Stomach smooth muscle (tissue), 2 donors: ENCODE data around the gene COL3A1.
A peak's percentile ranks its signal among the peaks of the same experiment; 100 is the strongest.

Experiments used
- H3K27ac ChIP-seq: one replicate; pipeline ENCODE4 v1.7.0; 2013; ENCODE audit warnings: mild to moderate bottlenecking, low read length, inconsistent platforms
- H3K27me3 ChIP-seq, 2 donors: one replicate each; pipeline ENCODE4 v1.7.0; 2013; ENCODE audit warnings: low read length in 2 of 2; ENCODE audit not compliant: insufficient read depth in 2 of 2, control insufficient read depth in 1 of 2
- H3K36me3 ChIP-seq, 2 donors: one replicate each; pipeline ENCODE4 v1.7.0; 2013; ENCODE audit warnings: low read length in 2 of 2; ENCODE audit not compliant: control insufficient read depth in 2 of 2, insufficient read depth in 2 of 2
- H3K4me1 ChIP-seq: one replicate; pipeline ENCODE4 v1.7.0; 2013; ENCODE audit warnings: low read length; ENCODE audit not compliant: control insufficient read depth, insufficient read depth
- H3K4me3 ChIP-seq, 2 donors: one replicate each; pipeline ENCODE4 v1.7.0; 2013; ENCODE audit warnings: low read length in 2 of 2
- H3K9ac ChIP-seq, 2 donors: one replicate each; pipeline ENCODE4 v1.7.0; 2013; ENCODE audit warnings: low read length in 2 of 2, mild to moderate bottlenecking in 1 of 2
- H3K9me3 ChIP-seq, 2 donors: one replicate each; pipeline ENCODE4 v1.7.0; 2013; ENCODE audit warnings: low read length in 2 of 2; ENCODE audit not compliant: control insufficient read depth in 2 of 2
- donor health status: healthy.
- donor health status: Pancreatic carcinoma.

Gene COL3A1

DNA sequence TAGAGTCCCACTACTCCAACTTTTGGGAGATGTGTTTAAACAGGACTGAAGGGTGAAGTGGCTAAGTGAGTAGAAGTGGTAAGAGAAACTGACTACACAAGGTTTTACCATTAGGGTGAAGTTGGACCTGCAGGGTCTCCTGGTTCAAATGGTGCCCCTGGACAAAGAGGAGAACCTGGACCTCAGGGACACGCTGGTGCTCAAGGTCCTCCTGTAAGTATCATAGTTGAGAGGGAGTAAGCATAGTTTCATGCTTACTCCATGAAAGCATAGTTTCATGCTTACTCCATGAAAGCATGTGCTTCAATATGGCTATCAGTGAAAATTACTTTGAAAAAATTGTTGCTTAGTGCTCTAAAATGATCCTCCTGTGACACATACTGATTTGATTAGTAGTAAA, 19.1 kb downstream of the COL3A1 start:
- no peaks in the 10 kb centered on the region for H3K27me3 ChIP-seq
- no peak overlapping the region for H3K9ac ChIP-seq
- peaks cover 75 to 77% of the 10 kb centered on the region in 2 donors for H3K36me3 ChIP-seq
- no peak overlapping the region for H3K4me3 ChIP-seq
- H3K9me3 ChIP-seq, result no peaks in the 10 kb centered on the region
- no peak overlapping the region for H3K27ac ChIP-seq
- H3K4me1 ChIP-seq, result no peaks in the 10 kb centered on the region

DNA sequence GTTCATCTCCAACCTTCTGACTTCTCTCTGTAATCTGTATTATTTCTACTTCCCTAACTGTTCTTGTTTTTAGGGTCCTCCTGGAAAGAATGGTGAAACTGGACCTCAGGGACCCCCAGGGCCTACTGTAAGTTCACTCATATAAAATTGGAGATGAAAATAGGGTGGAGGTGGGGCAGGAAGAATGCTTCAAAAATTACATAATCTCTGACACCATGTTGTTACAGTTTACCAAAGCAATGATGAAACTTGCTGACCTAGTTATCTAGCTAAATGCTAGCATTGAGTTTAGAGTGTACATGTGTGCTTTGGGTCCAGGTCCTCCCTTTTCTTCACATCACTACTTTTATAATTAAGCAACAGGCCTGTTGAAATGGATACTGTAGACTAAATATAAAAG, 23.1 kb downstream of the COL3A1 start:
- no peak overlapping the region for H3K4me3 ChIP-seq

DNA sequence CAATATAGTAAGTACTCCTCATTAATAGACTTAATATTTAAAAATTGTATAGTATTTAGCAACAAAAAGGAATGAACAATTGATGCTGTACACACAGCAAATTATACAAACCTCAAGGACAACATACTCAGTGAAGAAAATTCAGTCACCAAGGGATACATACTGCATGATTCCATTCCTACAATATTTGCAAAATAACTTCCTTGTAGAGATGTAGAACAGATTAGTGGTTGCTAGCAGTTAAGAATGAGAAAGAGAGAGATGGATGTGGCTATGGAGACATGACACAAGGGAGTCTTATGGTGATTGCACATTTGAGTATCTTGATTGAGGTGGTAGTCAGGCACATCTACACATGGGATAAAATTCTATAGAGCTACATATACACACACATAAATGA, 26.0 kb downstream of the COL3A1 start:
- Histone ChIP-seq H3K9ac (no peak overlapping the region), H3K4me1 (no peaks in the 10 kb centered on the region), H3K36me3 (peaks cover 67 to 77% of the 10 kb centered on the region in 2 donors), H3K9me3 (no peaks in the 10 kb centered on the region), H3K4me3 (no peak overlapping the region), H3K27ac (no peak overlapping the region), H3K27me3 (no peaks in the 10 kb centered on the region)

More for the DNA sequence above, 23.1 kb downstream of the COL3A1 start:
- H3K27ac ChIP-seq, result no peak overlapping the region
- H3K4me1 ChIP-seq, result no peaks in the 10 kb centered on the region
- no peak overlapping the region for H3K9ac ChIP-seq
- H3K9me3 ChIP-seq, result no peaks in the 10 kb centered on the region
- H3K27me3 ChIP-seq, result no peaks in the 10 kb centered on the region
- peaks cover 76 to 84% of the 10 kb centered on the region in 2 donors for H3K36me3 ChIP-seq

DNA sequence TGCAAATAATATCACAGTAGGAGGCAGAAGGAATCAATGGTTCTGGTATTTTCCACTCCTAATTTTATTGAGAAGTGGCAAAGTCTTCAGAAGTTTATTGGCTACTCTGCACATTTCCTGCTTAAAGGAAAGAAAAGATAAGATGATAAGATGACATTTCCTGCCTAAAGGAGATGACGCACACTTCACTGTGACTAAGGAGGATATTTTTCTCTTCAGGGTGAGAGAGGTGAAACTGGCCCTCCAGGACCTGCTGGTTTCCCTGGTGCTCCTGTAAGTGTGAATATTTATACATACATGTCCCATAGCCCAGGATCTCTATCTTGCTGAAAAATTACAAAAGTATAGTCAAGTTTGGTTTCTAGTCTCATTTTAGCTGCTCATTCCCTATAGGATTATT, 27.9 kb downstream of the COL3A1 start:
- no peaks in the 10 kb centered on the region for H3K9me3 ChIP-seq
- H3K4me1 ChIP-seq, result no peaks in the 10 kb centered on the region
- no peak overlapping the region for H3K4me3 ChIP-seq
- H3K27ac ChIP-seq, result no peak overlapping the region
- no peak overlapping the region for H3K9ac ChIP-seq
- H3K27me3 ChIP-seq, result no peaks in the 10 kb centered on the region
- H3K36me3 ChIP-seq, result peaks cover 68 to 75% of the 10 kb centered on the region in 2 donors

DNA sequence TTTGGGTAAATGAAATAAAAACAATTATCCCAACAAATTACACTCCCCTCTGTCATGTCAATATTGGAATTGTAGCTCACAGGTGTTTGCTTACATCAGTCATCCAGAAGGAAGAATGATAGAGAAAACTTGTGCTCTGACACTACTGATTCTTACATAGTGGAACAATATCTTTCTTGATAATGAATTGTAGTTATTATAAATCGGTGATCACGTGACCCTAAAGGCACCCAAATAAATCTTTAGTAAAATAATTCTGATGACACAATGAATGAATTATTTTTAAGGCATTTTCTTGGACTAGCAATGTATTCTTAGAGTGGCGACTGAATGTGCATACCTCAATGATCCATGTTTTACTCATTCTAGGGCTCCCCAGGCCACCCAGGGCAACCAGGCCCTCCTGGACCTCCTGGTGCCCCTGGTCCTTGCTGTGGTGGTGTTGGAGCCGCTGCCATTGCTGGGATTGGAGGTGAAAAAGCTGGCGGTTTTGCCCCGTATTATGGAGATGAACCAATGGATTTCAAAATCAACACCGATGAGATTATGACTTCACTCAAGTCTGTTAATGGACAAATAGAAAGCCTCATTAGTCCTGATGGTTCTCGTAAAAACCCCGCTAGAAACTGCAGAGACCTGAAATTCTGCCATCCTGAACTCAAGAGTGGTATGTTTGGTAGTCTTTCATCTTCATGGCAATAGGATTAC, 34.5 kb downstream of the COL3A1 start:
- no peak overlapping the region for H3K9ac ChIP-seq

DNA sequence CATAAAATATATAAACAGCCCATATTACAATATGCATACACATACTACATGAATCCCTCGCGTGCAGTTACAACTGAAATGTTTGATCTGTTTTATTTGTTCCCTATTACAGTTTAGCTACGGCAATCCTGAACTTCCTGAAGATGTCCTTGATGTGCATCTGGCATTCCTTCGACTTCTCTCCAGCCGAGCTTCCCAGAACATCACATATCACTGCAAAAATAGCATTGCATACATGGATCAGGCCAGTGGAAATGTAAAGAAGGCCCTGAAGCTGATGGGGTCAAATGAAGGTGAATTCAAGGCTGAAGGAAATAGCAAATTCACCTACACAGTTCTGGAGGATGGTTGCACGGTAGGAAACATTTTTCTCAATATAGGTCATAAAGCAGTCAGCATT, 36.4 kb downstream of the COL3A1 start:
- Histone ChIP-seq H3K27me3 (no peaks in the 10 kb centered on the region), H3K27ac (peak overlapping the region; percentile 32), H3K4me1 (peaks cover 18% of the 10 kb centered on the region), H3K36me3 (peaks cover 35 to 43% of the 10 kb centered on the region in 2 donors), H3K9ac (no peak overlapping the region), H3K9me3 (no peaks in the 10 kb centered on the region), H3K4me3 (no peak overlapping the region)

More for the DNA sequence above, 34.5 kb downstream of the COL3A1 start:
- H3K4me3 ChIP-seq, result no peak overlapping the region
- H3K36me3 ChIP-seq, result peaks cover 49 to 51% of the 10 kb centered on the region in 2 donors
- no peaks in the 10 kb centered on the region for H3K9me3 ChIP-seq
- peaks cover 5% of the 10 kb centered on the region for H3K4me1 ChIP-seq
- no peak overlapping the region for H3K27ac ChIP-seq
- H3K27me3 ChIP-seq, result no peaks in the 10 kb centered on the region

DNA sequence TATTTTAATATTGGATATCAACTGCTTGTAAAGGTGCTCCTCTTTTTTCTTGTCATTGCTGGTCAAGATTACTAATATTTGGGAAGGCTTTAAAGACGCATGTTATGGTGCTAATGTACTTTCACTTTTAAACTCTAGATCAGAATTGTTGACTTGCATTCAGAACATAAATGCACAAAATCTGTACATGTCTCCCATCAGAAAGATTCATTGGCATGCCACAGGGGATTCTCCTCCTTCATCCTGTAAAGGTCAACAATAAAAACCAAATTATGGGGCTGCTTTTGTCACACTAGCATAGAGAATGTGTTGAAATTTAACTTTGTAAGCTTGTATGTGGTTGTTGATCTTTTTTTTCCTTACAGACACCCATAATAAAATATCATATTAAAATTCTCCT, 38.2 kb downstream of the COL3A1 start:
- H3K9ac ChIP-seq, result no peak overlapping the region
- H3K4me1 ChIP-seq, result peaks cover 18% of the 10 kb centered on the region
- no peaks in the 10 kb centered on the region for H3K9me3 ChIP-seq
- no peaks in the 10 kb centered on the region for H3K27me3 ChIP-seq
- no peak overlapping the region for H3K4me3 ChIP-seq
- peaks cover 23 to 33% of the 10 kb centered on the region in 2 donors for H3K36me3 ChIP-seq
- H3K27ac ChIP-seq, result no peak overlapping the region

DNA sequence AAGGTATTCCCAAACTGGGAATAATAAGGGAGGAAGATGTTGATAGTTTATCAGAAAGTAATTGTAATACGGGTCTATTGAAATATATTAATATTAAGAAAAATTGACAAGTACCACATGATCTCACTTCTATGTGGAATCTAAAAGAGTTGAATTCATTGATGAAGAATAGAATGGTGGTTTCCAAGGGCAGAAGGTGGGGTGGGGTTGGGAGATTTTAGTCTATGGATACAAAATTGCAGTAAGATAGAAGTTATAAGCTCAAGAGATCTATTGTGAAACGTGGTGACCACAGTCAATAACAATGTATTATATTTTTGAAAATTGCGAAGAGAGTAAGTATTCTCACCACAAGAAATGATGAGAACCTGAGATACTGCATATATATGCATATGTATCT, 38.9 kb downstream of the COL3A1 start:
- H3K9me3 ChIP-seq, result no peaks in the 10 kb centered on the region
- no peak overlapping the region for H3K9ac ChIP-seq
- no peak overlapping the region for H3K4me3 ChIP-seq
- H3K27me3 ChIP-seq, result no peaks in the 10 kb centered on the region
- H3K4me1 ChIP-seq, result peaks cover 18% of the 10 kb centered on the region
- no peak overlapping the region for H3K27ac ChIP-seq
- peaks cover 18 to 27% of the 10 kb centered on the region in 2 donors for H3K36me3 ChIP-seq

DNA sequence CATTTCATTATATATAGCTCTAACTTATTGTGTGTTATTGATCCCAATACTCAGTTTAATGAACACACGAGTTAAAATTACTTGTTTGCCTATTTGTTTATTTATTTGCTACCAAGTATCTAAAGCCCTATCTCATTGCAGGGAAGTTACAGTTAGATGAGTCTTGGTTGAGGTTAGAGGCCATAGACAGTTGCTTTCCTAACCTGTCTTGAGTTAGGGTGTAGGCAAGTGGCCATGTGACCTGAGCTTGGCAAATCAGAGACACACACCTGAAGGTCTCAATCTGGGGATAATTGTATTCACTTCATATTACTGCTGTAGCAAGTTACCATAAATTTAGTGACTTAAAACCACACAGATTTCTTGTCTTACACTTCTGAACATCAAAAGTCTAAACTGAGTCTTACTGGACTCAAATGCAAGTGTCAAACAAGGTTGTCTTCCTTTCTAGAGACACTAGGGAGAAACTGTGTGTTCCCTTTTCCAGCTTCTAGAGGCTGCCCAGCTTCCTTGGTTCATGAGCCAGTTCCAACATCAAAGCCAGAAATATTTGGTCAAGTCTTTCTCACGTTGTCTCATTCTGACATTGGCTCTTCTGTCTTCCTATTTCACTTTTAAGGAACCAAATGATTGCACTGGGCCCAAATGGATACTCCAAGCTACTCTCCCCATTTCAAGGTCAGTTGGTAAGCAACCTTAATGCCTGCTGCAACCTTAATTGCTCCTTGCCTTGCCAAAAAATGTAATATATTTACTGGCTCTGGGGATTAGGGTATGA, 39.7 kb downstream of the COL3A1 start:
- Histone ChIP-seq H3K27ac (peak overlapping the region; percentile 42), H3K4me1 (peaks cover 18% of the 10 kb centered on the region), H3K9ac (no peak overlapping the region), H3K4me3 (no peak overlapping the region), H3K36me3 (peaks cover 11 to 18% of the 10 kb centered on the region in 2 donors), H3K9me3 (no peaks in the 10 kb centered on the region), H3K27me3 (no peaks in the 10 kb centered on the region)

DNA sequence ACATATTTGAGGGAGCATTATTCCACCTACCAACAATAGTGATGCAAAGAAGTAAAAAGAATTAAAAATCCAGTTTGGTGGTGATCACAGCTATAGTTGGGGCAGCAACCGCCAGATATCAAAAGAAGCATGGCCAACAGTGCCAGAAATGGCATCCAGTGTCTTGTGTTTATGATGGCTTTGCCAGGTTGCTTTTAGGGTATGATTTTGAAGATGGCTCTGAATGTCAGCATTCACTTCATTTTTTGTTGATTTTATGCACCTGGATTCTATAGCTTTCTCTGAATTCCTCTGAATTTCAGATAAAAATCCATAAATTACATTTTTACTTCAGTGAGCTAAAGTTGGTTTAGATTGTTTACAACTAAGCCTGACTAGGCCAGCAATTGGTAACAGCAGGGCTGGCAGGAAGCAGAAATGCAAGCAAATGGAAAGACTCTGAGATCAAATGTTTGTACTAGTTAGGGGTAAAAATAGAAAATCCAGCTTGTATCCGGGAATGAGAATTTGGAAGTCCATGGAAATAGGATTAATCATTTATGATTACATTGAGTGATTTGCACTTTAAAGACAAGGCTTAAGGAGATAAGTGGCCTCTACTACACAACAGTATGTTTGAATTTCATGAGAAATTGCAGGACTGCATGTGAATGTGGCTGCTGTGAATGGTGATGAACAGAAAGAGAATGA, 40.4 kb downstream of the COL3A1 start:
- H3K27ac ChIP-seq, result peak overlapping the region; percentile 42
- H3K4me1 ChIP-seq, result peaks cover 18% of the 10 kb centered on the region
- H3K27me3 ChIP-seq, result no peaks in the 10 kb centered on the region

More for the DNA sequence above, 40.4 kb downstream of the COL3A1 start:
- H3K9ac ChIP-seq, result no peak overlapping the region
- no peaks in the 10 kb centered on the region for H3K9me3 ChIP-seq
- H3K4me3 ChIP-seq, result no peak overlapping the region
- H3K36me3 ChIP-seq, result peaks cover 9 to 15% of the 10 kb centered on the region in 2 donors
